GM23338 (cell line): ENCODE data around the gene OR6C1. TPM values are rescaled to one million over a fixed set of nuclear protein-coding genes. Genes with fewer than 3 reads are reported as not detected.

Source experiments
- ATAC-seq: fragments of 200-7000 bp; cut with Tn5 transposase; 3 replicates; pipeline ENCODE4 v1.9.1; 2020
- DNase-seq: peaks from one replicate; pipeline ENCODE4 v3.0.0-alpha.2; 2015; ENCODE audit warnings: low spot score
- H2AFZ ChIP-seq: fragments of 200-600 bp; sonication (generic); 2 replicates; pipeline ENCODE4 v1.8.0; 2016; ENCODE audit warnings: antibody characterized with exemption, mild to moderate bottlenecking, moderate library complexity
- H3F3A ChIP-seq: fragments of 200-600 bp; sonication (generic); replicated peaks from 2 replicates; pipeline ENCODE4 v1.8.0; 2017; ENCODE audit warnings: antibody characterized with exemption, mixed run types, low read depth
- H3K27ac ChIP-seq: fragments of 200-600 bp; sonication (generic); 2 replicates; pipeline ENCODE4 v1.6.1; 2016; ENCODE audit warnings: low read depth
- H3K27me3 ChIP-seq: fragments of 200-600 bp; sonication (generic); 2 replicates; pipeline ENCODE4 v1.8.0; 2016; ENCODE audit warnings: mild to moderate bottlenecking, mixed run types, moderate library complexity; ENCODE audit not compliant: insufficient read depth
- H3K36me3 ChIP-seq: fragments of 200-600 bp; sonication (generic); 2 replicates; pipeline ENCODE4 v1.8.0; 2016; ENCODE audit warnings: mild to moderate bottlenecking; ENCODE audit not compliant: insufficient read depth
- H3K4me1 ChIP-seq: fragments of 200-600 bp; sonication (generic); 2 replicates; pipeline ENCODE4 v1.8.0; 2016; ENCODE audit warnings: mild to moderate bottlenecking, moderate library complexity; ENCODE audit not compliant: insufficient read depth
- H3K4me2 ChIP-seq: fragments of 200-600 bp; sonication (generic); 2 replicates; pipeline ENCODE4 v1.7.1; 2017; ENCODE audit warnings: mixed run types
- H3K4me3 ChIP-seq: fragments of 200-600 bp; sonication (generic); 2 replicates; pipeline ENCODE4 v1.6.1; 2016; ENCODE audit warnings: mixed run types
- H3K79me2 ChIP-seq: fragments of 200-600 bp; sonication (generic); replicated peaks from 2 replicates; pipeline ENCODE4 v1.8.0; 2017; ENCODE audit warnings: mild to moderate bottlenecking; ENCODE audit not compliant: insufficient read depth
- H3K9me2 ChIP-seq: fragments of 200-600 bp; sonication (generic); 2 replicates; pipeline ENCODE4 v1.8.0; 2017; ENCODE audit not compliant: insufficient read depth
- H4K20me1 ChIP-seq: fragments of 200-600 bp; sonication (generic); replicated peaks from 2 replicates; pipeline ENCODE4 v1.8.0; 2017; ENCODE audit warnings: mild to moderate bottlenecking; ENCODE audit not compliant: insufficient read depth
- H3K27ac Mint-ChIP-seq: 2 replicates; pipeline ENCODE4 v1.8.0; 2020; ENCODE audit warnings: inconsistent platforms, mild to moderate bottlenecking, moderate library complexity, mixed read lengths
- H3K27me3 Mint-ChIP-seq: 3 replicates; pipeline ENCODE4 v1.8.0; 2022; ENCODE audit warnings: low read depth, mild to moderate bottlenecking, moderate library complexity, mixed read lengths, inconsistent platforms; ENCODE audit not compliant: insufficient read depth, poor library complexity
- H3K36me3 Mint-ChIP-seq: 3 replicates; pipeline ENCODE4 v1.8.0; 2021; ENCODE audit warnings: low read depth, mild to moderate bottlenecking, inconsistent platforms, moderate library complexity, mixed read lengths
- H3K4me1 Mint-ChIP-seq: 3 replicates; pipeline ENCODE4 v1.8.0; 2020; ENCODE audit warnings: mild to moderate bottlenecking, inconsistent platforms, mixed read lengths
- H3K4me3 Mint-ChIP-seq: 3 replicates; pipeline ENCODE4 v1.8.0; 2021; ENCODE audit warnings: moderate library complexity, mild to moderate bottlenecking, inconsistent platforms, mixed read lengths
- H3K9me3 Mint-ChIP-seq: 3 replicates; pipeline ENCODE4 v1.8.0; 2020; ENCODE audit warnings: moderate library complexity, mild to moderate bottlenecking, inconsistent platforms, mixed read lengths
- CREB1 ChIP-seq: fragments of 250-450 bp; sonication (Bioruptor Pico); IDR thresholded peaks from 2 replicates; pipeline ENCODE4 v1.5.0; 2020; ENCODE audit warnings: low read depth, mild to moderate bottlenecking, moderate library complexity
- EZH2 ChIP-seq: fragments of 200-600 bp; sonication (generic); IDR thresholded peaks from one replicate; pipeline ENCODE4 v1.8.0; 2017; ENCODE audit warnings: antibody characterized with exemption, mild to moderate bottlenecking, low read depth; ENCODE audit not compliant: unreplicated experiment
- EZH2phosphoT487 ChIP-seq: fragments of 200-600 bp; sonication (generic); IDR thresholded peaks from one replicate; pipeline ENCODE4 v1.8.1; 2018; ENCODE audit warnings: antibody characterized with exemption; ENCODE audit not compliant: unreplicated experiment
- JUNB ChIP-seq: IDR thresholded peaks from one replicate; pipeline ENCODE4 v1.6.1; 2016; ENCODE audit warnings: antibody characterized with exemption; ENCODE audit not compliant: unreplicated experiment
- NANOG ChIP-seq: IDR thresholded peaks from 2 replicates; pipeline ENCODE4 v1.6.1; 2016; ENCODE audit warnings: antibody characterized with exemption, borderline replicate concordance
- POLR2AphosphoS5 ChIP-seq: IDR thresholded peaks from 2 replicates; pipeline ENCODE4 v1.6.1; 2016; ENCODE audit warnings: antibody characterized with exemption, low read depth
- STAT1 ChIP-seq: IDR thresholded peaks from one replicate; pipeline ENCODE4 v1.6.1; 2016; ENCODE audit warnings: antibody characterized with exemption; ENCODE audit not compliant: unreplicated experiment
- ZNF114 ChIP-seq: fragments of 250-450 bp; sonication (Bioruptor Pico); IDR thresholded peaks from 2 replicates; pipeline ENCODE4 v1.5.0; 2020; ENCODE audit warnings: mild to moderate bottlenecking, moderate library complexity
- ZNF331 ChIP-seq: fragments of 250-450 bp; sonication (Bioruptor Pico); IDR thresholded peaks from 2 replicates; pipeline ENCODE4 v1.5.0; 2020; ENCODE audit warnings: low read depth, mild to moderate bottlenecking, moderate library complexity
- long read RNA-seq: library from polyadenylated mRNA; unstranded; transcript quantifications from one replicate; pipeline ENCODE4 v2.0.0, GENCODE V29; 2020; ENCODE audit not compliant: unreplicated experiment
- polyA plus RNA-seq: library from polyadenylated mRNA; unstranded; fragments of >200 nt; fragmentation: Nextera tagmentation; extraction: Ambion mirVana; gene quantifications from 2 replicates; pipeline ENCODE4 v1.2.1, GENCODE V29; 2016
- total RNA-seq: library from RNA; depleted of rRNA; stranded (reverse); fragments of >200 nt; shearing (Covaris generic); gene quantifications from 2 replicates; pipeline ENCODE4 v1.2.3, GENCODE V29; 2014; rRNA removed
- TF ChIP-seq, protein P1 (sequence below), 2 experiments: fragments of 200-600 bp in 1 of 2; sonication (generic) in 1 of 2; conservative IDR thresholded peaks; 2 replicates each; pipeline versions ENCODE4 v1.5.1 to v1.6.1; 2016 to 2017; ENCODE audit warnings: antibody characterized with exemption in 2 of 2, low read depth in 2 of 2, mild to moderate bottlenecking in 2 of 2, moderate library complexity in 1 of 2
- TF ChIP-seq, protein P2 (sequence below): IDR thresholded peaks from one replicate; pipeline ENCODE4 v1.6.1; 2018; ENCODE audit warnings: antibody characterized with exemption; ENCODE audit not compliant: unreplicated experiment
- TF ChIP-seq, protein P3 (sequence below): IDR thresholded peaks from 2 replicates; pipeline ENCODE4 v1.6.1; 2016; ENCODE audit warnings: antibody characterized with exemption
- TF ChIP-seq, protein P4 (sequence below): fragments of 250-450 bp; sonication (Bioruptor Pico); IDR thresholded peaks from 2 replicates; pipeline ENCODE4 v1.5.0; 2020; ENCODE audit warnings: mild to moderate bottlenecking, moderate library complexity

OR6C1 gene
- total RNA-seq (not detected in 2 replicates), polyA plus RNA-seq (not detected in 2 replicates)
- long read RNA-seq, result 0 reads

DNA sequence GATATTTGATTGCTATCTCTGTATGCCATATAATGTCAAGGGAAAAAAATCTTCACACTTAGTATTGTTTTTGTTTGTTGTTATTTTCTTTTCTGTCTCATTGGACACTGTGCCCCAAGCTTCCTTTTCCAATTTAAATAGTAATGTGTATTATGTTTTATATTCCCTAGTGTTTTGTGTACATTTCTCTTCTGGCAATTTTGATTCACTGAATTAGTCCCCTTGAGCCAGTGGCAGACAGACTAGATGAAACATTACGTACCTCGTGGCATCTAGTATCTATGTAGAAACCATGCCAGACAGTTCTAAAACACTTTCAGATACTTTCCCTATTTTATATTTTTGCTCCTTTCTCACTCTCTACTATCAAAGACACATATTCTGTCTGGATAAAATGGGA, at the start of gene OR6C1:
Gene OR6C1, plus strand, starts transcription at position 301 of the 400 bp plus-strand sequence. CDS start 6,257 bp downstream, outside the sequence.
- Histone ChIP-seq H2AFZ (no peak within 1 kb of the TSS), H4K20me1 (no peaks in the 10 kb centered on the region), H3F3A (no peaks in the 10 kb centered on the region), H3K79me2 (no peaks in the 10 kb centered on the region), H3K4me2 (no peak within 1 kb of the TSS), H3K4me1 (no peaks in the 10 kb centered on the region), H3K4me3 (no peak within 1 kb of the TSS), H3K27ac (no peak within 1 kb of the TSS), H3K9me2 (no peaks in the 10 kb centered on the region), H3K27me3 (no peaks in the 10 kb centered on the region), H3K36me3 (no peaks in the 10 kb centered on the region)
- TF ChIP-seq ZNF114 (CRISPR knock-in tag) (no peak), EZH2 (no peak), CREB1 (no peak), STAT1 (no peak), EZH2phosphoT487 (no peak), JUNB (no peak), ZNF331 (CRISPR knock-in tag) (no peak), POLR2AphosphoS5 (no peak), NANOG (no peak)
- TF ChIP-seq, protein P1, sequence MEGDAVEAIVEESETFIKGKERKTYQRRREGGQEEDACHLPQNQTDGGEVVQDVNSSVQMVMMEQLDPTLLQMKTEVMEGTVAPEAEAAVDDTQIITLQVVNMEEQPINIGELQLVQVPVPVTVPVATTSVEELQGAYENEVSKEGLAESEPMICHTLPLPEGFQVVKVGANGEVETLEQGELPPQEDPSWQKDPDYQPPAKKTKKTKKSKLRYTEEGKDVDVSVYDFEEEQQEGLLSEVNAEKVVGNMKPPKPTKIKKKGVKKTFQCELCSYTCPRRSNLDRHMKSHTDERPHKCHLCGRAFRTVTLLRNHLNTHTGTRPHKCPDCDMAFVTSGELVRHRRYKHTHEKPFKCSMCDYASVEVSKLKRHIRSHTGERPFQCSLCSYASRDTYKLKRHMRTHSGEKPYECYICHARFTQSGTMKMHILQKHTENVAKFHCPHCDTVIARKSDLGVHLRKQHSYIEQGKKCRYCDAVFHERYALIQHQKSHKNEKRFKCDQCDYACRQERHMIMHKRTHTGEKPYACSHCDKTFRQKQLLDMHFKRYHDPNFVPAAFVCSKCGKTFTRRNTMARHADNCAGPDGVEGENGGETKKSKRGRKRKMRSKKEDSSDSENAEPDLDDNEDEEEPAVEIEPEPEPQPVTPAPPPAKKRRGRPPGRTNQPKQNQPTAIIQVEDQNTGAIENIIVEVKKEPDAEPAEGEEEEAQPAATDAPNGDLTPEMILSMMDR (conservative IDR thresholded peaks at IDR 0.05; ENCODE audit: low read depth in 2 of 2), result no peak
- TF ChIP-seq, protein P2, sequence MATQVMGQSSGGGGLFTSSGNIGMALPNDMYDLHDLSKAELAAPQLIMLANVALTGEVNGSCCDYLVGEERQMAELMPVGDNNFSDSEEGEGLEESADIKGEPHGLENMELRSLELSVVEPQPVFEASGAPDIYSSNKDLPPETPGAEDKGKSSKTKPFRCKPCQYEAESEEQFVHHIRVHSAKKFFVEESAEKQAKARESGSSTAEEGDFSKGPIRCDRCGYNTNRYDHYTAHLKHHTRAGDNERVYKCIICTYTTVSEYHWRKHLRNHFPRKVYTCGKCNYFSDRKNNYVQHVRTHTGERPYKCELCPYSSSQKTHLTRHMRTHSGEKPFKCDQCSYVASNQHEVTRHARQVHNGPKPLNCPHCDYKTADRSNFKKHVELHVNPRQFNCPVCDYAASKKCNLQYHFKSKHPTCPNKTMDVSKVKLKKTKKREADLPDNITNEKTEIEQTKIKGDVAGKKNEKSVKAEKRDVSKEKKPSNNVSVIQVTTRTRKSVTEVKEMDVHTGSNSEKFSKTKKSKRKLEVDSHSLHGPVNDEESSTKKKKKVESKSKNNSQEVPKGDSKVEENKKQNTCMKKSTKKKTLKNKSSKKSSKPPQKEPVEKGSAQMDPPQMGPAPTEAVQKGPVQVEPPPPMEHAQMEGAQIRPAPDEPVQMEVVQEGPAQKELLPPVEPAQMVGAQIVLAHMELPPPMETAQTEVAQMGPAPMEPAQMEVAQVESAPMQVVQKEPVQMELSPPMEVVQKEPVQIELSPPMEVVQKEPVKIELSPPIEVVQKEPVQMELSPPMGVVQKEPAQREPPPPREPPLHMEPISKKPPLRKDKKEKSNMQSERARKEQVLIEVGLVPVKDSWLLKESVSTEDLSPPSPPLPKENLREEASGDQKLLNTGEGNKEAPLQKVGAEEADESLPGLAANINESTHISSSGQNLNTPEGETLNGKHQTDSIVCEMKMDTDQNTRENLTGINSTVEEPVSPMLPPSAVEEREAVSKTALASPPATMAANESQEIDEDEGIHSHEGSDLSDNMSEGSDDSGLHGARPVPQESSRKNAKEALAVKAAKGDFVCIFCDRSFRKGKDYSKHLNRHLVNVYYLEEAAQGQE, result no peak
- TF ChIP-seq, protein P3, sequence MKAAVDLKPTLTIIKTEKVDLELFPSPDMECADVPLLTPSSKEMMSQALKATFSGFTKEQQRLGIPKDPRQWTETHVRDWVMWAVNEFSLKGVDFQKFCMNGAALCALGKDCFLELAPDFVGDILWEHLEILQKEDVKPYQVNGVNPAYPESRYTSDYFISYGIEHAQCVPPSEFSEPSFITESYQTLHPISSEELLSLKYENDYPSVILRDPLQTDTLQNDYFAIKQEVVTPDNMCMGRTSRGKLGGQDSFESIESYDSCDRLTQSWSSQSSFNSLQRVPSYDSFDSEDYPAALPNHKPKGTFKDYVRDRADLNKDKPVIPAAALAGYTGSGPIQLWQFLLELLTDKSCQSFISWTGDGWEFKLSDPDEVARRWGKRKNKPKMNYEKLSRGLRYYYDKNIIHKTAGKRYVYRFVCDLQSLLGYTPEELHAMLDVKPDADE, result no peak
- TF ChIP-seq, protein P4, sequence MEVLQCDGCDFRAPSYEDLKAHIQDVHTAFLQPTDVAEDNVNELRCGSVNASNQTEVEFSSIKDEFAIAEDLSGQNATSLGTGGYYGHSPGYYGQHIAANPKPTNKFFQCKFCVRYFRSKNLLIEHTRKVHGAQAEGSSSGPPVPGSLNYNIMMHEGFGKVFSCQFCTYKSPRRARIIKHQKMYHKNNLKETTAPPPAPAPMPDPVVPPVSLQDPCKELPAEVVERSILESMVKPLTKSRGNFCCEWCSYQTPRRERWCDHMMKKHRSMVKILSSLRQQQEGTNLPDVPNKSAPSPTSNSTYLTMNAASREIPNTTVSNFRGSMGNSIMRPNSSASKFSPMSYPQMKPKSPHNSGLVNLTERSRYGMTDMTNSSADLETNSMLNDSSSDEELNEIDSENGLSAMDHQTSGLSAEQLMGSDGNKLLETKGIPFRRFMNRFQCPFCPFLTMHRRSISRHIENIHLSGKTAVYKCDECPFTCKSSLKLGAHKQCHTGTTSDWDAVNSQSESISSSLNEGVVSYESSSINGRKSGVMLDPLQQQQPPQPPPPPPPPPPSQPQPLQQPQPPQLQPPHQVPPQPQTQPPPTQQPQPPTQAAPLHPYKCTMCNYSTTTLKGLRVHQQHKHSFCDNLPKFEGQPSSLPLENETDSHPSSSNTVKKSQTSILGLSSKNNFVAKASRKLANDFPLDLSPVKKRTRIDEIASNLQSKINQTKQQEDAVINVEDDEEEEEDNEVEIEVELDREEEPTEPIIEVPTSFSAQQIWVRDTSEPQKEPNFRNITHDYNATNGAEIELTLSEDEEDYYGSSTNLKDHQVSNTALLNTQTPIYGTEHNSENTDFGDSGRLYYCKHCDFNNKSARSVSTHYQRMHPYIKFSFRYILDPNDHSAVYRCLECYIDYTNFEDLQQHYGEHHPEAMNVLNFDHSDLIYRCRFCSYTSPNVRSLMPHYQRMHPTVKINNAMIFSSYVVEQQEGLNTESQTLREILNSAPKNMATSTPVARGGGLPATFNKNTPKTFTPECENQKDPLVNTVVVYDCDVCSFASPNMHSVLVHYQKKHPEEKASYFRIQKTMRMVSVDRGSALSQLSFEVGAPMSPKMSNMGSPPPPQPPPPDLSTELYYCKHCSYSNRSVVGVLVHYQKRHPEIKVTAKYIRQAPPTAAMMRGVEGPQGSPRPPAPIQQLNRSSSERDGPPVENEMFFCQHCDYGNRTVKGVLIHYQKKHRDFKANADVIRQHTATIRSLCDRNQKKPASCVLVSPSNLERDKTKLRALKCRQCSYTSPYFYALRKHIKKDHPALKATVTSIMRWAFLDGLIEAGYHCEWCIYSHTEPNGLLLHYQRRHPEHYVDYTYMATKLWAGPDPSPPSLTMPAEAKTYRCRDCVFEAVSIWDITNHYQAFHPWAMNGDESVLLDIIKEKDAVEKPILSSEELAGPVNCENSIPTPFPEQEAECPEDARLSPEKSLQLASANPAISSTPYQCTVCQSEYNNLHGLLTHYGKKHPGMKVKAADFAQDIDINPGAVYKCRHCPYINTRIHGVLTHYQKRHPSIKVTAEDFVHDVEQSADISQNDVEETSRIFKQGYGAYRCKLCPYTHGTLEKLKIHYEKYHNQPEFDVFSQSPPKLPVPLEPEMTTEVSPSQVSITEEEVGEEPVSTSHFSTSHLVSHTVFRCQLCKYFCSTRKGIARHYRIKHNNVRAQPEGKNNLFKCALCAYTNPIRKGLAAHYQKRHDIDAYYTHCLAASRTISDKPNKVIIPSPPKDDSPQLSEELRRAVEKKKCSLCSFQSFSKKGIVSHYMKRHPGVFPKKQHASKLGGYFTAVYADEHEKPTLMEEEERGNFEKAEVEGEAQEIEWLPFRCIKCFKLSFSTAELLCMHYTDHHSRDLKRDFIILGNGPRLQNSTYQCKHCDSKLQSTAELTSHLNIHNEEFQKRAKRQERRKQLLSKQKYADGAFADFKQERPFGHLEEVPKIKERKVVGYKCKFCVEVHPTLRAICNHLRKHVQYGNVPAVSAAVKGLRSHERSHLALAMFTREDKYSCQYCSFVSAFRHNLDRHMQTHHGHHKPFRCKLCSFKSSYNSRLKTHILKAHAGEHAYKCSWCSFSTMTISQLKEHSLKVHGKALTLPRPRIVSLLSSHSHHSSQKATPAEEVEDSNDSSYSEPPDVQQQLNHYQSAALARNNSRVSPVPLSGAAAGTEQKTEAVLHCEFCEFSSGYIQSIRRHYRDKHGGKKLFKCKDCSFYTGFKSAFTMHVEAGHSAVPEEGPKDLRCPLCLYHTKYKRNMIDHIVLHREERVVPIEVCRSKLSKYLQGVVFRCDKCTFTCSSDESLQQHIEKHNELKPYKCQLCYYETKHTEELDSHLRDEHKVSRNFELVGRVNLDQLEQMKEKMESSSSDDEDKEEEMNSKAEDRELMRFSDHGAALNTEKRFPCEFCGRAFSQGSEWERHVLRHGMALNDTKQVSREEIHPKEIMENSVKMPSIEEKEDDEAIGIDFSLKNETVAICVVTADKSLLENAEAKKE (CRISPR knock-in tag), result no peak
- H3K4me1 Mint-ChIP-seq, result no peaks in the 10 kb centered on the region
- H3K36me3 Mint-ChIP-seq, result no peaks in the 10 kb centered on the region
- no peak for ATAC-seq
- no peak within 1 kb of the TSS for H3K27ac Mint-ChIP-seq
- no peak within 1 kb of the TSS for H3K4me3 Mint-ChIP-seq
- H3K9me3 Mint-ChIP-seq, result no peaks in the 10 kb centered on the region
- no peak for DNase-seq
- H3K27me3 Mint-ChIP-seq, result no peaks in the 10 kb centered on the region
